HL-60 (cell line): ENCODE data around the gene ADAMTS12.

ENCODE experiments used
- POLR2AphosphoS5 ChIP-seq: IDR thresholded peaks from 2 replicates; pipeline ENCODE4 v1.6.1; 2012; ENCODE audit warnings: low read depth
- TF ChIP-seq, protein P1 (sequence below): IDR thresholded peaks from one replicate; pipeline ENCODE4 v1.5.1; 2011; ENCODE audit warnings: low read length, control low read depth, inconsistent platforms; ENCODE audit not compliant: insufficient read depth

GRCh38 chr5:33877449-33877848 lies 14.3 kb downstream of the ADAMTS12 start:
- TF ChIP-seq POLR2AphosphoS5, result no peak
- TF ChIP-seq, protein P1, sequence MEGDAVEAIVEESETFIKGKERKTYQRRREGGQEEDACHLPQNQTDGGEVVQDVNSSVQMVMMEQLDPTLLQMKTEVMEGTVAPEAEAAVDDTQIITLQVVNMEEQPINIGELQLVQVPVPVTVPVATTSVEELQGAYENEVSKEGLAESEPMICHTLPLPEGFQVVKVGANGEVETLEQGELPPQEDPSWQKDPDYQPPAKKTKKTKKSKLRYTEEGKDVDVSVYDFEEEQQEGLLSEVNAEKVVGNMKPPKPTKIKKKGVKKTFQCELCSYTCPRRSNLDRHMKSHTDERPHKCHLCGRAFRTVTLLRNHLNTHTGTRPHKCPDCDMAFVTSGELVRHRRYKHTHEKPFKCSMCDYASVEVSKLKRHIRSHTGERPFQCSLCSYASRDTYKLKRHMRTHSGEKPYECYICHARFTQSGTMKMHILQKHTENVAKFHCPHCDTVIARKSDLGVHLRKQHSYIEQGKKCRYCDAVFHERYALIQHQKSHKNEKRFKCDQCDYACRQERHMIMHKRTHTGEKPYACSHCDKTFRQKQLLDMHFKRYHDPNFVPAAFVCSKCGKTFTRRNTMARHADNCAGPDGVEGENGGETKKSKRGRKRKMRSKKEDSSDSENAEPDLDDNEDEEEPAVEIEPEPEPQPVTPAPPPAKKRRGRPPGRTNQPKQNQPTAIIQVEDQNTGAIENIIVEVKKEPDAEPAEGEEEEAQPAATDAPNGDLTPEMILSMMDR, result no peak
